HepG2 (cell line): Measurements from ENCODE around the gene PPP1R16B. TPM values are rescaled to one million over a fixed set of nuclear protein-coding genes. Genes with fewer than 3 reads are reported as not detected.

Experiments
- ATF7 ChIP-seq, 2 experiments: fragments of 450-650 bp in 1 of 2; sonication (generic) in 1 of 2; formaldehyde crosslinking in 1 of 2; IDR thresholded peaks; 2 replicates each; pipeline versions ENCODE4 v1.4.0 to v1.6.1; 2016 to 2020; ENCODE audit warnings: antibody characterized with exemption in 1 of 2, mild to moderate bottlenecking in 1 of 2, missing genetic modification reagents in 1 of 2
- HDAC1 ChIP-seq: sonication (generic); formaldehyde crosslinking; IDR thresholded peaks from 2 replicates; pipeline ENCODE4 v1.5.1; 2020; ENCODE audit warnings: mild to moderate bottlenecking, missing genetic modification reagents
- NCOR1 ChIP-seq: fragments of 200-600 bp; sonication (generic); IDR thresholded peaks from 2 replicates; pipeline ENCODE4 v1.7.0; 2017; ENCODE audit warnings: antibody characterized with exemption, low read length, borderline replicate concordance
- SOX5 ChIP-seq: IDR thresholded peaks from 2 replicates; pipeline ENCODE4 v1.6.1; 2016; ENCODE audit warnings: borderline replicate concordance
- SSRP1 ChIP-seq: IDR thresholded peaks from 2 replicates; pipeline ENCODE4 v1.6.1; 2016; ENCODE audit warnings: control low read depth
- TARDBP ChIP-seq: sonication (generic); formaldehyde crosslinking; IDR thresholded peaks from 2 replicates; pipeline ENCODE4 v1.8.0; 2022; ENCODE audit warnings: mild to moderate bottlenecking, missing genetic modification reagents
- TBX3 ChIP-seq: fragments of 450-650 bp; IDR thresholded peaks from 2 replicates; pipeline ENCODE4 v1.6.1; 2017; ENCODE audit warnings: antibody characterized with exemption, mild to moderate bottlenecking, inconsistent platforms, borderline replicate concordance
- ZBTB38 ChIP-seq: sonication (generic); formaldehyde crosslinking; IDR thresholded peaks from 2 replicates; pipeline ENCODE4 v1.5.1; 2020; ENCODE audit warnings: mild to moderate bottlenecking, missing genetic modification reagents
- ZFP62 ChIP-seq: sonication (generic); formaldehyde crosslinking; IDR thresholded peaks from 2 replicates; pipeline ENCODE4 v1.4.0; 2020; ENCODE audit warnings: missing genetic modification reagents
- ZNF225 ChIP-seq: sonication (generic); formaldehyde crosslinking; IDR thresholded peaks from 2 replicates; pipeline ENCODE4 v1.4.0; 2020; ENCODE audit warnings: mild to moderate bottlenecking, missing genetic modification reagents
- ZNF329 ChIP-seq: sonication (generic); formaldehyde crosslinking; IDR thresholded peaks from 2 replicates; pipeline ENCODE4 v1.9.0; 2021; ENCODE audit warnings: low read depth, mild to moderate bottlenecking, missing genetic modification reagents
- ZNF75D ChIP-seq: sonication (generic); formaldehyde crosslinking; IDR thresholded peaks from 2 replicates; pipeline ENCODE4 v1.8.1; 2023; ENCODE audit warnings: missing genetic modification reagents, mild to moderate bottlenecking, borderline replicate concordance
- polyA plus RNA-seq, 8 experiments: library from polyadenylated mRNA; depleted of rRNA in 3 of 8; stranded (reverse) in 7 of 8; unstranded in 1 of 8; fragments of >200 nt; fragmentation: Illumina TruSeq in 4 of 8; extraction: Trizol in 4 of 8; gene quantifications; 2 replicates each; pipeline versions ENCODE4 v1.2.1 to v1.2.3, GENCODE V29; 2011 to 2016; ENCODE audit warnings: low read depth in 4 of 8, missing spikeins in 1 of 8, mixed read lengths in 1 of 8; ENCODE audit not compliant: insufficient read depth in 1 of 8
- total RNA-seq, 5 experiments: library from RNA; depleted of rRNA; stranded (reverse); fragments of >200 nt; fragmentation: Illumina TruSeq; extraction: Trizol; gene quantifications; 2 replicates each; pipeline ENCODE4 v1.2.3, GENCODE V29; 2016; ENCODE audit warnings: low read depth in 1 of 5
- TF ChIP-seq, protein P1 (sequence below): IDR thresholded peaks from 2 replicates; pipeline ENCODE4 v1.6.1; 2018; ENCODE audit warnings: missing genetic modification reagents
- TF ChIP-seq, protein P2 (sequence below): sonication (generic); formaldehyde crosslinking; IDR thresholded peaks from 2 replicates; pipeline ENCODE4 v1.8.1; 2023; ENCODE audit warnings: missing genetic modification reagents, inconsistent platforms, borderline replicate concordance
- TF ChIP-seq, protein P3 (sequence below): sonication (generic); IDR thresholded peaks from 2 replicates; pipeline ENCODE4 v1.6.1; 2016; ENCODE audit warnings: low read depth, borderline replicate concordance
- TF ChIP-seq, protein P4 (sequence below): sonication (generic); formaldehyde crosslinking; IDR thresholded peaks from 2 replicates; pipeline ENCODE4 v1.4.0; 2020; ENCODE audit warnings: missing genetic modification reagents

The PPP1R16B gene
- total and polyA plus RNA-seq, 2 of the 13 experiments (the other 11 are each of a cell fraction or from before 2014, with no cell fraction given) = 0.02 to 0.11 TPM

DNA sequence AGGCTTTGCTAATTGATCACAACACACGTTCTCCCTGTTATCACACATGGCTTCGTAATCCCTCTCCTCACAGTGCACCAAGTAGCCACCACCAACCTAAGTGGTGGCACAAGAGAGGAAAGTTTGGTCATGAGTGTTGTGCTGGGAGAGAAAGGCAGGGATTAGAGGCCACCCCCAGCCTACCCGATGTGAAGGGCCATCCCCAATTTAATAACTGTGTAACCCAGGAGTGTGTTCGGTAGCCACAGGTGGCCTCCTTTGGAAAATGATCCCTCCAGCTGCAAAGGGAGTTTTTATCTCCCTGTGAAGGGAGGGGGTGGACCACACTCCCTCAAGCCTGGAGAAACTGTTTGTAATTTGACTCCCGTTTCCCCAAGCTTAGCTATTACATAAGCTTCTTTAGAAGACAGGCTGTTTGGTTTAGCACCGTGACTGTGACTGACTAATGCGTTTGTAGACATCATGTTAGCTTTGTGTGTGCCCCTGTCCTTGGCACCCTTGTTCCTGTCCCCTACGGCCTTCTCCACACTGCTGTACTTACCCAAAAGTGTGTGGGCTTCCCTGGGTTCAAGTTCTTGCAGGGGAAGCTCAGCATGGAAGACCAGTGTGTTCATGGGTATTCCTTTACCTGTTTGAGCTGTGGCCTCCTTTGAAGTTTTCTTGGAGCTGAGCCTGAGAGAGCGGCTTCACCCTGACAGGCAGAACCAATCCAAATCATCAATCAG lies 20.6 kb downstream of the PPP1R16B start (continued):
- no peak for TF ChIP-seq ZNF75D (CRISPR knock-in tag)
- TF ChIP-seq TBX3 = no peak
- no peak for TF ChIP-seq NCOR1
- 0 out of 2 replicates have a peak, but pooled peaks have one; percentile 81 for TF ChIP-seq ZFP62 (CRISPR knock-in tag)
- TF ChIP-seq, protein P1, sequence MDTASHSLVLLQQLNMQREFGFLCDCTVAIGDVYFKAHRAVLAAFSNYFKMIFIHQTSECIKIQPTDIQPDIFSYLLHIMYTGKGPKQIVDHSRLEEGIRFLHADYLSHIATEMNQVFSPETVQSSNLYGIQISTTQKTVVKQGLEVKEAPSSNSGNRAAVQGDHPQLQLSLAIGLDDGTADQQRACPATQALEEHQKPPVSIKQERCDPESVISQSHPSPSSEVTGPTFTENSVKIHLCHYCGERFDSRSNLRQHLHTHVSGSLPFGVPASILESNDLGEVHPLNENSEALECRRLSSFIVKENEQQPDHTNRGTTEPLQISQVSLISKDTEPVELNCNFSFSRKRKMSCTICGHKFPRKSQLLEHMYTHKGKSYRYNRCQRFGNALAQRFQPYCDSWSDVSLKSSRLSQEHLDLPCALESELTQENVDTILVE (CRISPR knock-in tag) = 0 out of 2 replicates have a peak, but pooled peaks have one; percentile 66
- no peak for TF ChIP-seq SSRP1 (CRISPR knock-in tag)
- no peak for TF ChIP-seq ZNF225
- no peak for TF ChIP-seq ZBTB38 (CRISPR knock-in tag)
- peak; percentile 70; the same call in 1 of the 2 replicates for TF ChIP-seq ZNF329
- TF ChIP-seq, protein P2, sequence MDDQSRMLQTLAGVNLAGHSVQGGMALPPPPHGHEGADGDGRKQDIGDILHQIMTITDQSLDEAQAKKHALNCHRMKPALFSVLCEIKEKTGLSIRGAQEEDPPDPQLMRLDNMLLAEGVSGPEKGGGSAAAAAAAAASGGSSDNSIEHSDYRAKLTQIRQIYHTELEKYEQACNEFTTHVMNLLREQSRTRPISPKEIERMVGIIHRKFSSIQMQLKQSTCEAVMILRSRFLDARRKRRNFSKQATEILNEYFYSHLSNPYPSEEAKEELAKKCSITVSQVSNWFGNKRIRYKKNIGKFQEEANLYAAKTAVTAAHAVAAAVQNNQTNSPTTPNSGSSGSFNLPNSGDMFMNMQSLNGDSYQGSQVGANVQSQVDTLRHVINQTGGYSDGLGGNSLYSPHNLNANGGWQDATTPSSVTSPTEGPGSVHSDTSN = no peak
- peak; percentile 85 for TF ChIP-seq HDAC1 (CRISPR knock-in tag)
- TF ChIP-seq, protein P3, sequence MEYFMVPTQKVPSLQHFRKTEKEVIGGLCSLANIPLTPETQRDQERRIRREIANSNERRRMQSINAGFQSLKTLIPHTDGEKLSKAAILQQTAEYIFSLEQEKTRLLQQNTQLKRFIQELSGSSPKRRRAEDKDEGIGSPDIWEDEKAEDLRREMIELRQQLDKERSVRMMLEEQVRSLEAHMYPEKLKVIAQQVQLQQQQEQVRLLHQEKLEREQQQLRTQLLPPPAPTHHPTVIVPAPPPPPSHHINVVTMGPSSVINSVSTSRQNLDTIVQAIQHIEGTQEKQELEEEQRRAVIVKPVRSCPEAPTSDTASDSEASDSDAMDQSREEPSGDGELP = peak; percentile 70; the same call in 1 of the 2 replicates
- no peak for TF ChIP-seq ATF7 (IDR thresholded peaks at IDR 0.05)
- TF ChIP-seq ATF7 (CRISPR knock-in tag; IDR thresholded peaks at IDR 0.05) = peak; percentile 22; the same call in 1 of the 2 replicates
- TF ChIP-seq SOX5 (CRISPR knock-in tag) = peak; percentile 87
- TF ChIP-seq, protein P4, sequence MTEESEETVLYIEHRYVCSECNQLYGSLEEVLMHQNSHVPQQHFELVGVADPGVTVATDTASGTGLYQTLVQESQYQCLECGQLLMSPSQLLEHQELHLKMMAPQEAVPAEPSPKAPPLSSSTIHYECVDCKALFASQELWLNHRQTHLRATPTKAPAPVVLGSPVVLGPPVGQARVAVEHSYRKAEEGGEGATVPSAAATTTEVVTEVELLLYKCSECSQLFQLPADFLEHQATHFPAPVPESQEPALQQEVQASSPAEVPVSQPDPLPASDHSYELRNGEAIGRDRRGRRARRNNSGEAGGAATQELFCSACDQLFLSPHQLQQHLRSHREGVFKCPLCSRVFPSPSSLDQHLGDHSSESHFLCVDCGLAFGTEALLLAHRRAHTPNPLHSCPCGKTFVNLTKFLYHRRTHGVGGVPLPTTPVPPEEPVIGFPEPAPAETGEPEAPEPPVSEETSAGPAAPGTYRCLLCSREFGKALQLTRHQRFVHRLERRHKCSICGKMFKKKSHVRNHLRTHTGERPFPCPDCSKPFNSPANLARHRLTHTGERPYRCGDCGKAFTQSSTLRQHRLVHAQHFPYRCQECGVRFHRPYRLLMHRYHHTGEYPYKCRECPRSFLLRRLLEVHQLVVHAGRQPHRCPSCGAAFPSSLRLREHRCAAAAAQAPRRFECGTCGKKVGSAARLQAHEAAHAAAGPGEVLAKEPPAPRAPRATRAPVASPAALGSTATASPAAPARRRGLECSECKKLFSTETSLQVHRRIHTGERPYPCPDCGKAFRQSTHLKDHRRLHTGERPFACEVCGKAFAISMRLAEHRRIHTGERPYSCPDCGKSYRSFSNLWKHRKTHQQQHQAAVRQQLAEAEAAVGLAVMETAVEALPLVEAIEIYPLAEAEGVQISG = peak; percentile 69; the same call in 1 of the 2 replicates
- TF ChIP-seq TARDBP (CRISPR knock-in tag) = peak; percentile 73; the same call in 1 of the 2 replicates
